ENCODE measurements around the gene SLC16A10. TPM values are rescaled to one million over a fixed set of nuclear protein-coding genes. Genes with fewer than 3 reads are reported as not detected.

The SLC16A10 gene
- total and polyA plus RNA-seq, 2 of the 13 experiments (the other 11 are each of a cell fraction or from before 2014, with no cell fraction given), result 8.2 to 20.1 TPM

DNA sequence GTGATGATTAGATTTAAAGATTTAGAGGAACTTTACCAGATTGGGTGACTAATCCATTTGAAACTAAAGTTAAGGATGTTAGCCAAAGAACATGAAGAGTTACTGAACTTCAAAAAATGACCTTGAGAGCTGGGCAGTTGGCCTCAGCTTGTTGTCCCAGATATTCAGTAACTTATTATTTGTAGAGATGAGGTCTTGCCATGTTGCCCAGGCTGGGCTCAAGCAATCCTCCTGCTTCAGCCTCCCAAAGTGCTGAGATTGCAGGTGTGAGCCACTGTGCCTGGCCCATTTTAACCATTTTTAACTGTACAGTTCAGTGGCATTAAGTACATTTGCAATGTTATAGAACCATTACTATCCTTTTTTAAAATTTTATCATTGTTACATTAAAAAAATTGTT is 161.5 kb downstream of the SLC16A10 start (continued):
- TF ChIP-seq THAP7 (CRISPR knock-in tag; IDR thresholded peaks at IDR 0.05) (no peak), ZNF234 (CRISPR knock-in tag; conservative IDR thresholded peaks at IDR 0.05) (no peak), ZMYM3 (CRISPR knock-in tag; IDR thresholded peaks at IDR 0.05) (peak; percentile 43; the same call in 1 of the 2 replicates), DNMT3B (CRISPR knock-in tag; conservative IDR thresholded peaks at IDR 0.05) (no peak), ZNF251 (CRISPR knock-in tag; IDR thresholded peaks at IDR 0.05) (no peak), ZNF776 (CRISPR knock-in tag; IDR thresholded peaks at IDR 0.05) (no peak)
- TF ChIP-seq, protein P1, sequence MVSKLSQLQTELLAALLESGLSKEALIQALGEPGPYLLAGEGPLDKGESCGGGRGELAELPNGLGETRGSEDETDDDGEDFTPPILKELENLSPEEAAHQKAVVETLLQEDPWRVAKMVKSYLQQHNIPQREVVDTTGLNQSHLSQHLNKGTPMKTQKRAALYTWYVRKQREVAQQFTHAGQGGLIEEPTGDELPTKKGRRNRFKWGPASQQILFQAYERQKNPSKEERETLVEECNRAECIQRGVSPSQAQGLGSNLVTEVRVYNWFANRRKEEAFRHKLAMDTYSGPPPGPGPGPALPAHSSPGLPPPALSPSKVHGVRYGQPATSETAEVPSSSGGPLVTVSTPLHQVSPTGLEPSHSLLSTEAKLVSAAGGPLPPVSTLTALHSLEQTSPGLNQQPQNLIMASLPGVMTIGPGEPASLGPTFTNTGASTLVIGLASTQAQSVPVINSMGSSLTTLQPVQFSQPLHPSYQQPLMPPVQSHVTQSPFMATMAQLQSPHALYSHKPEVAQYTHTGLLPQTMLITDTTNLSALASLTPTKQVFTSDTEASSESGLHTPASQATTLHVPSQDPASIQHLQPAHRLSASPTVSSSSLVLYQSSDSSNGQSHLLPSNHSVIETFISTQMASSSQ (IDR thresholded peaks at IDR 0.05; ENCODE audit: low read depth), result no peak
- TF ChIP-seq, protein P1 (CRISPR knock-in tag; IDR thresholded peaks at IDR 0.05; ENCODE audit: borderline replicate concordance), result no peak
- TF ChIP-seq, protein P2, sequence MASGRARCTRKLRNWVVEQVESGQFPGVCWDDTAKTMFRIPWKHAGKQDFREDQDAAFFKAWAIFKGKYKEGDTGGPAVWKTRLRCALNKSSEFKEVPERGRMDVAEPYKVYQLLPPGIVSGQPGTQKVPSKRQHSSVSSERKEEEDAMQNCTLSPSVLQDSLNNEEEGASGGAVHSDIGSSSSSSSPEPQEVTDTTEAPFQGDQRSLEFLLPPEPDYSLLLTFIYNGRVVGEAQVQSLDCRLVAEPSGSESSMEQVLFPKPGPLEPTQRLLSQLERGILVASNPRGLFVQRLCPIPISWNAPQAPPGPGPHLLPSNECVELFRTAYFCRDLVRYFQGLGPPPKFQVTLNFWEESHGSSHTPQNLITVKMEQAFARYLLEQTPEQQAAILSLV (CRISPR knock-in tag; IDR thresholded peaks at IDR 0.05; ENCODE audit: borderline replicate concordance), result no peak
